SU-DHL-6 (cell line): ENCODE measurements around the gene ADAM12.

Source experiments
- H2AFZ ChIP-seq: fragments of 200-600 bp; sonication (generic); 2 replicates; pipeline ENCODE4 v1.6.1; 2014; ENCODE audit warnings: low read depth, mild to moderate bottlenecking, moderate library complexity, mixed read lengths, antibody characterized with exemption, low read length; ENCODE audit not compliant: severe bottlenecking
- H3F3A ChIP-seq: fragments of 200-600 bp; shearing (Covaris generic); 2 replicates; pipeline ENCODE4 v1.6.0; 2016; ENCODE audit warnings: antibody characterized with exemption, mild to moderate bottlenecking; ENCODE audit not compliant: insufficient read depth
- H3K27ac ChIP-seq: fragments of 200-600 bp; sonication (generic); 2 replicates; pipeline ENCODE4 v1.5.1; 2016; ENCODE audit warnings: low read depth, mild to moderate bottlenecking, low read length, moderate library complexity, mixed read lengths
- H3K27me3 ChIP-seq: fragments of 200-600 bp; sonication (generic), shearing (Covaris generic); 2 replicates; pipeline ENCODE4 v1.6.0; 2014; ENCODE audit warnings: mild to moderate bottlenecking, low read length
- H3K36me3 ChIP-seq: fragments of 200-600 bp; sonication (generic); 2 replicates; pipeline ENCODE4 v1.6.1; 2014; ENCODE audit warnings: mild to moderate bottlenecking, low read length, mixed read lengths
- H3K4me2 ChIP-seq: fragments of 300-600, 200-600 bp; shearing (Covaris generic), sonication (generic); 2 replicates; pipeline ENCODE4 v1.6.0; 2014; ENCODE audit warnings: low read length, low read depth, mild to moderate bottlenecking; ENCODE audit not compliant: poor library complexity, severe bottlenecking
- H3K4me3 ChIP-seq: fragments of 200-600 bp; sonication (generic); 2 replicates; pipeline ENCODE4 v1.5.1; 2014; ENCODE audit warnings: antibody characterized with exemption, low read length, mild to moderate bottlenecking, mixed read lengths; ENCODE audit not compliant: insufficient read depth, poor library complexity, severe bottlenecking
- H3K79me2 ChIP-seq: fragments of 200-600 bp; sonication (generic); 2 replicates; pipeline ENCODE4 v1.6.1; 2014; ENCODE audit warnings: mild to moderate bottlenecking, low read length, moderate library complexity; ENCODE audit not compliant: insufficient read depth
- H3K9ac ChIP-seq: fragments of 200-600 bp; sonication (generic); 2 replicates; pipeline ENCODE4 v1.7.0; 2014; ENCODE audit warnings: mild to moderate bottlenecking, low read length
- H3K9me2 ChIP-seq: fragments of 200-600 bp; sonication (generic); replicated peaks from 2 replicates; pipeline ENCODE4 v1.6.1; 2014; ENCODE audit warnings: low read length; ENCODE audit not compliant: insufficient read depth
- H3K9me3 ChIP-seq: fragments of 200-600 bp; sonication (generic); 2 replicates; pipeline ENCODE4 v1.6.1; 2014; ENCODE audit warnings: low read length, mixed read lengths; ENCODE audit not compliant: insufficient read depth
- H4K20me1 ChIP-seq: fragments of 200-600 bp; sonication (generic); 2 replicates; pipeline ENCODE4 v1.6.1; 2014; ENCODE audit warnings: low read depth, mild to moderate bottlenecking, antibody characterized with exemption, low read length, moderate library complexity, mixed read lengths
- EZH2phosphoT487 ChIP-seq: fragments of 200-600 bp; sonication (generic), shearing (Covaris generic); conservative IDR thresholded peaks from 2 replicates; pipeline ENCODE4 v1.6.1; 2018; ENCODE audit warnings: mild to moderate bottlenecking, antibody characterized with exemption, low read length, moderate library complexity, mixed read lengths
- TF ChIP-seq, protein P1 (sequence below): fragments of 200-600 bp; sonication (generic); IDR thresholded peaks from one replicate; pipeline ENCODE4 v1.5.1; 2017; ENCODE audit warnings: antibody characterized with exemption, mild to moderate bottlenecking, low read length, moderate library complexity; ENCODE audit not compliant: insufficient read depth, poor library complexity, severe bottlenecking

Gene ADAM12

GRCh38 chr10:126123466-126123865 lies 264.8 kb downstream of the ADAM12 start:
- no peak overlapping the region for H3K27ac ChIP-seq
- no peak overlapping the region for H3K4me3 ChIP-seq
- H3K9me3 ChIP-seq = no peaks in the 10 kb centered on the region
- no peaks in the 10 kb centered on the region for H3K9me2 ChIP-seq
- no peak overlapping the region for H2AFZ ChIP-seq
- no peaks in the 10 kb centered on the region for H3K79me2 ChIP-seq
- no peaks in the 10 kb centered on the region for H4K20me1 ChIP-seq
- H3K36me3 ChIP-seq = no peaks in the 10 kb centered on the region
- H3K4me2 ChIP-seq = no peak overlapping the region
- no peak for TF ChIP-seq EZH2phosphoT487
- TF ChIP-seq, protein P1, sequence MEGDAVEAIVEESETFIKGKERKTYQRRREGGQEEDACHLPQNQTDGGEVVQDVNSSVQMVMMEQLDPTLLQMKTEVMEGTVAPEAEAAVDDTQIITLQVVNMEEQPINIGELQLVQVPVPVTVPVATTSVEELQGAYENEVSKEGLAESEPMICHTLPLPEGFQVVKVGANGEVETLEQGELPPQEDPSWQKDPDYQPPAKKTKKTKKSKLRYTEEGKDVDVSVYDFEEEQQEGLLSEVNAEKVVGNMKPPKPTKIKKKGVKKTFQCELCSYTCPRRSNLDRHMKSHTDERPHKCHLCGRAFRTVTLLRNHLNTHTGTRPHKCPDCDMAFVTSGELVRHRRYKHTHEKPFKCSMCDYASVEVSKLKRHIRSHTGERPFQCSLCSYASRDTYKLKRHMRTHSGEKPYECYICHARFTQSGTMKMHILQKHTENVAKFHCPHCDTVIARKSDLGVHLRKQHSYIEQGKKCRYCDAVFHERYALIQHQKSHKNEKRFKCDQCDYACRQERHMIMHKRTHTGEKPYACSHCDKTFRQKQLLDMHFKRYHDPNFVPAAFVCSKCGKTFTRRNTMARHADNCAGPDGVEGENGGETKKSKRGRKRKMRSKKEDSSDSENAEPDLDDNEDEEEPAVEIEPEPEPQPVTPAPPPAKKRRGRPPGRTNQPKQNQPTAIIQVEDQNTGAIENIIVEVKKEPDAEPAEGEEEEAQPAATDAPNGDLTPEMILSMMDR = no peak
- H3K27me3 ChIP-seq = no peaks in the 10 kb centered on the region
- H3F3A ChIP-seq = no peaks in the 10 kb centered on the region
- no peak overlapping the region for H3K9ac ChIP-seq

DNA sequence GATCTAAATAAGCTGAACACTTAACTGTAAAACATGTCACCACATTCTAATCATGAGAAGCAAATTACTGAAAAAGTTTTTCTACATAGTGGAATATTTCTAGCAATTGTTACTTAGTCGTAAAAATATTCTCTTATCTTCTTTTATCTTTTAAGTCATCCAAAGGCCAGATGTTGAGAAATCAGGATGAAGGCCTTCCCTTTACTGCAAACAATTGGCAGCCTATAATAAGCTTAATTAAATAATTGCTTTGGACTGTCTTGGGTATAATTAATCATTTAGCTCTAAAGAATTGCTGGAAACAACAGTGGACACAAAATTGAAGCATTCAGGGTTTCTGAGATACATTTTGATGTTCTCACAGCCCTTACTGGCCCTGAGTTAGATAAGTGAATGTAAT lies 265.4 kb downstream of the ADAM12 start:
- H3F3A ChIP-seq = no peaks in the 10 kb centered on the region

DNA sequence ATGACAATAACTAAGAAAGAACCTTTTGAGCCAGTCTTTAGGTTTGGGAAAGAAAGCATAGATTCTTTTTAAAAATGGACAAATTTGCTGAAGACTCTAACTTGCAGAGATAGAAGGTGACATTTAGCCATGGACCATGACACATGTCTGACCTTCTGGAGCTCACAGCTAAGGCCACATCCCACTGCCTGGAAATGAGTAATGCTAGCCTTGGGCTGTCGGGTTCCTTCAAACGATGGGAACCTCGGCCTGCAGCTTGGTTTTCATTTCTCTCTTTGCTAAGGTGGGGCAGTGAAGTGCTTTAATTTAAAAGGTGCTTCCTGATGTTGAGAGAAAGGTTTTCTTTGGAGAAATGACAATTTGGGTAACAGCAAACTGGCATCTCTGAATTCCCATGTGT lies 268.7 kb downstream of the ADAM12 start:
- Histone ChIP-seq H3F3A (no peaks in the 10 kb centered on the region), H3K4me2 (no peak overlapping the region), H3K4me3 (no peak overlapping the region), H3K27me3 (no peaks in the 10 kb centered on the region), H3K9ac (no peak overlapping the region), H3K27ac (no peak overlapping the region), H3K9me3 (no peaks in the 10 kb centered on the region), H3K36me3 (no peaks in the 10 kb centered on the region), H3K79me2 (no peaks in the 10 kb centered on the region), H3K9me2 (no peaks in the 10 kb centered on the region), H2AFZ (no peak overlapping the region), H4K20me1 (no peaks in the 10 kb centered on the region)
- TF ChIP-seq, protein P1 = no peak
- no peak for TF ChIP-seq EZH2phosphoT487

More for the DNA sequence above, 265.4 kb downstream of the ADAM12 start:
- no peak overlapping the region for H3K9ac ChIP-seq
- H3K79me2 ChIP-seq = no peaks in the 10 kb centered on the region
- no peak overlapping the region for H2AFZ ChIP-seq
- TF ChIP-seq, protein P1 = no peak
- no peak for TF ChIP-seq EZH2phosphoT487
- H3K9me2 ChIP-seq = no peaks in the 10 kb centered on the region
- no peaks in the 10 kb centered on the region for H3K27me3 ChIP-seq
- no peaks in the 10 kb centered on the region for H3K36me3 ChIP-seq
- H3K4me3 ChIP-seq = no peak overlapping the region
- H4K20me1 ChIP-seq = no peaks in the 10 kb centered on the region
- no peaks in the 10 kb centered on the region for H3K9me3 ChIP-seq
- no peak overlapping the region for H3K27ac ChIP-seq
- H3K4me2 ChIP-seq = no peak overlapping the region

DNA sequence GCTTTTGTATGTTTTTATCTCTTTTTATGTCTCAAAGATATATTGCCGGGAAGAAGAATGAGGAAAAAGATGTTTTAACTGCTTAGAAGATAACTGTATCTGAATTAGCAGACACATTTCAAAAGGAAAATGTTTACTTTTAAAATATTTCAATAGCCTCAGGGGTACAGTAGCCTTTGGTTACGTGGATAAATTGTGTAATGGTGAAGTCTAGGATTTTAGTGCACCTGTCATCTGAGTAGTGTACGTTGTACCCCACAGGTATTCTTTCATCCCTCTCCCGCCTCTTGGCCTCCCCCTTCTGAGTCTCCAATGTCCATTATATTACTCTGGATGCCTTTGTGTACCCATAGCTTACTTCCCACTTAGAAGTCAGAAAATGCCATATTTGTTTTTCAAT lies 269.8 kb downstream of the ADAM12 start:
- Histone ChIP-seq H3K27me3 (no peaks in the 10 kb centered on the region), H3K4me3 (no peak overlapping the region), H3K79me2 (no peaks in the 10 kb centered on the region), H3F3A (no peaks in the 10 kb centered on the region), H2AFZ (no peak overlapping the region), H4K20me1 (no peaks in the 10 kb centered on the region), H3K9me2 (no peaks in the 10 kb centered on the region), H3K9me3 (no peaks in the 10 kb centered on the region), H3K36me3 (no peaks in the 10 kb centered on the region), H3K9ac (no peak overlapping the region), H3K27ac (no peak overlapping the region), H3K4me2 (no peak overlapping the region)
- TF ChIP-seq EZH2phosphoT487 = no peak
- TF ChIP-seq, protein P1 = no peak
